Measurements from ENCODE around the gene CFAP410.
"Not testable (repeated sequence)": the region's sequence is repeated elsewhere in the genome, so short reads cannot be mapped to it uniquely, and the experiment has no call there.

CFAP410 gene

DNA sequence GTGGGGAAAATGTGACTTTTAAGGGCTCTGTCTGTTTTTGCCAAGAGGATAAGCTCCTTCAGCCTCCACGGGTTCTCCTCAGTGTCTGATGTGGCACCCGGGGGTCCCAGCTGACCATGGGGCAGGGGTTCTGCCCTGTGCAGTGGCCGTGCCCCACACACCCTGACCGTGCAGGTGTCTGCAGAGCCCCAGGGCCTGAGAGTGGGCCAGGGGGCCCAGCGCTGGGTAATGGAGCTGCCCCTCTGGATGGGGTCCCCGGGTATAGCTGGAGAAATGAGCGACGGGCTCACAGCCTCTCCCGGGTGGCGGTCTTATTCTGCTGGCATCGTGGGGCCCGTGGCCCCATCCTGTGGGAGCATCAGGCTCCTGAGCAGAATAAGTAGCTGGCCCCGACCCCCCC lies 42.3 kb downstream of the CFAP410 start:
- DNase-seq, result no peak

GRCh38 chr21:44296103-44296519 lies 43.1 kb downstream of the CFAP410 start:
- peak; percentile 40 for DNase-seq

DNA sequence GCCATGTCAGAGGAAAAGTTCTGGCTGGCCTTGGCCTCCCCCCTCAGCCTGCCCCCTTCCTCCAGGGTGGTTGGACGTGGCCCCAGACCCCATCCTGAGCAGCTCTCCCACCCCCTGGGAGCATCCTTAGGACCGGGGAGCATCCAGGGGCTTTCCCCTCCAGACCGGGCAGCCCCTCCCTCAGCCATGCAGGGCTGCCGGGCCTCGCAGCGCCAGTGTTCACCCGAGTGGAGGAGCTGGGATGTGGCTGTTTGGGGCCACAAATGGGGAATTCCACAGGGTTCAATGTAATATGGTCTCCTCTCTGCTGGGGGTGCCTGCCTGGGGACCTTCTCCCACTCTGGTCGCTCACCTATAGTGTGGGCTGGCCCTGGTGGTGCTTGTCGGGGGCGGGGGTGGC lies 43.5 kb downstream of the CFAP410 start:
- DNase-seq, result no peak

GRCh38 chr21:44295163-44295573 lies 44.0 kb downstream of the CFAP410 start:
- DNase-seq, result peak; percentile 95

DNA sequence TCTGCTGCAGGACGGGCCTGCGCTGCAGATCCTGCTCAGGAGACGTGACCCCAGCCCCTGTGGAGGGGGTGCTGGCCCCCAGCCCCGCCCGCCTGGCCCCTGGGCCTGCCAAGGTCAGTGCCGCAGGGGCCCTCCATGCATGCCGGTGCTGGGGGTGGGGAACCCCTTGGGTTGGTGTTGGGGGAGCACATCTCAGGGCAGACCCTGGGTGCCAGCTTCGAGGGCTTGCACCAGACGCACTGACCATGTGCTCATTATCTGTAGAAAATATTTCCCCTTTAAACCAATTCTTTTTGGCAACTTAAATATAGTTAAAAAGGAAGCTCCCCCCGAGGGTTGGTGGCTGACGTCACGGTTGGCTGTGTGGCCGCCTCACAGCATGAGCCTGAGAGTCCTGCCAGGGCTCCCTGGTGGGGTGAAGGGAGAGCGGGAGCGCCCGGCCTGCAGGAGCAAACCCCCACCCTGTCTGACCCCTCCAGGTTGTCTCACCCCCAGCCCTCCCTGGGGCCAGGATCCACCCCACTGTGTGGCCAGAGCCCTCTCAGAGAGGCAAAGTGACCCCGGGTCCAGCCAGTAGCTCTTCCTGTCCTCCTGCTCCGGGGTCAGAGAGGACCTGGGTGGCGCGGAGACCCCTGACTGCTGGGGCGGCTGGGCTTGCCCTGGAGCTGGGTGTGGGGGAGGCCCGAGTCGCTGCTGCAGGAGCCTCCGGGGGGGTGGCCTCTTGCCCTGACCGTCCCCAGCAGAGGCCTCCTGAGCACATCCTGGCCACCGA lies 44.6 kb downstream of the CFAP410 start:
- DNase-seq, result peak; percentile 67

- DNase-seq, result no peak
Observed at GRCh38 chr21:44293551-44294231, 45.5 kb downstream of the CFAP410 start.

DNA sequence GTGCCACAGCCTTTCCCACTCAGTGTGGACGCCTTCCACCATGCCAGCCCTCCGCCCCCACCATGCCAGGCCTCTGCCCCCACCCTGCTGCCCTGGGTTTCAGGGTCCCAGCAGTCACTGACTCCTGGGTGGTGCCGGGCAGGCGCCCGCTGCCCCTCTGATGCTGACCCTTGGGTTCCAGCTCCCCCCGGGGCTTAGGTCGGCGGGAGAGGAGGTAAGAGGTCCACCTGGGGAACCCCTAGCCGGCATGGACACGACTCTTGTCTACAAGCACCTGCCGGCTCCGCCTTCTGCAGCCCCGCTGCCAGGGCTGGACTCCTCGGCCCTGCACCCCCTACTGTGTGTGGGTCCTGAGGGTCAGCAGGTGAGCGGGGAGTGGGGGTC lies 46.4 kb downstream of the CFAP410 start:
- DNase-seq, result no peak

GRCh38 chr21:44291936-44292811 lies 47.0 kb downstream of the CFAP410 start:
- peak; percentile 25 for DNase-seq

GRCh38 chr21:44291078-44291935 lies 47.9 kb downstream of the CFAP410 start:
- DNase-seq, result no peak

- peak; percentile 46 for DNase-seq
Observed at GRCh38 chr21:44290327-44291077, 48.7 kb downstream of the CFAP410 start.

- no peak for DNase-seq
Observed at GRCh38 chr21:44289381-44290010, 49.7 kb downstream of the CFAP410 start.

GRCh38 chr21:44288251-44289110 lies 50.7 kb downstream of the CFAP410 start:
- DNase-seq, result no peak

- DNase-seq, result no peak
Observed at GRCh38 chr21:44286716-44287632, 52.2 kb downstream of the CFAP410 start.

DNA sequence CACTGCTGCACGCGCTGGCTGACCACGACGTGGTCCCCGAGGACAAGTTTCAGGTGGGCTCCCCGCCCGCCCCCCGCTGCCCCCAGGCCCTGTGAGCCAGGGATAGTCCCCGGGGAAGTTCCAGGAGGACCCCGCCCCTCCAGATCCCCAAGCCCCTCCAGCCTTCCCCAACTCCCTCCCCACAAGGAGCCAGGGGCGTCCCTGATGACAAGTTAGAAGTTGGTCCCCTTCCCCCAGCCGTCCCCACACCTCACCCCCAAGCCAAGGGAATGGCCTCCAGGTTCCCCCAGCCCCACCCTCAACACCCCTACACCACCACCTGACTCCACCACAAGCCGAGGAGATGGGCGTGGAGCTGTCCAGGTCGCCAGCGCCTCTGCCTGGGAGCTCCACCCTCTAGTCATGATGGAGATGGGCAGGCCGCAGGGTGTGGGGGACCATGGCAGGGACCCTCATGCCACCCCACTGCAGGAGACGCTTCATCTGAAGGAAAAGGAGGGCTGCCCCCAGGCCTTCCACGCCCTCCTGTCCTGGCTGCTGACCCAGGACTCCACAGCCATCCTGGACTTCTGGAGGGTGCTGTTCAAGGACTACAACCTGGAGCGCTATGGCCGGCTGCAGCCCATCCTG lies 53.0 kb downstream of the CFAP410 start:
- DNase-seq, result no peak

GRCh38 chr21:44285138-44285992 lies 53.8 kb downstream of the CFAP410 start, which contains the start of gene AIRE:
AIRE (plus strand) TSS chr21:44285876; CDS start chr21:44286007, 131 bp downstream.
- no peak for DNase-seq

GRCh38 chr21:44283948-44284347 lies 55.2 kb downstream of the CFAP410 start:
- no peak for DNase-seq

- not testable (repeated sequence) for DNase-seq
Observed at GRCh38 chr21:44283211-44283785, 55.9 kb downstream of the CFAP410 start.

Measured in NCI-H69 (cell line).